Right forelimb (tissue), 1 donor: ENCODE data around the gene SNX14.

Source experiments
- DNase-seq: peaks from one replicate; pipeline ENCODE4 v3.0.0-alpha.2; 2018

SNX14 gene

GRCh38 chr6:85498596-85499258 is 94.9 kb downstream of the SNX14 start:
- DNase-seq, result no peak

- DNase-seq, result no peak
These were observed 96.8 kb downstream of the SNX14 start for GRCh38 chr6:85496856-85497255.

DNA sequence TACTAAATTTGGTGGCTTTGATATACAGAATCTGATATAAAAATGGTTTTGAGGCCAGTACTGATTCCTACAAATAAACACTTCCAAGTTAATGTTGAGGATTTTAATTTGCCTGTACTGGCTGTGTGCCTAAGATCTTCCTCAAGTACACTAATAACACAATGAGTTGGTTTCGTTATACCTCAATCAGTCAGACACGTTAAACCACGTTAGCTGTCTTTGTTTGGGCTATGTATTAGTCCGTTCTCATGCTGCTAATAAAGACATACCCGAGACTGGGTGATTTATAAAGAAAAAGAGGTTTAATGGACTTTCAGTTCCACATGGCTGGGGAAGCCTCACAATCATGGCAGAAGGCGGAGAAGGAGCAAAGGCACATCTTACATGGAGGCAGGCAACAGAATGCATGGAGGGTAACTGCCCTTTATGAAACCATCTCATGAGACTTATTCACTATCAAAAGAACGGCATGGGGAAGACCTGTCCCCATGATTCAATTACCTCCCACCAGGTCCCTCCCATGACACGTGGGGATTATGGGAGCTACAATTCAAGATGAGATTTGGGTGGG is 97.6 kb downstream of the SNX14 start:
- DNase-seq, result no peak

DNA sequence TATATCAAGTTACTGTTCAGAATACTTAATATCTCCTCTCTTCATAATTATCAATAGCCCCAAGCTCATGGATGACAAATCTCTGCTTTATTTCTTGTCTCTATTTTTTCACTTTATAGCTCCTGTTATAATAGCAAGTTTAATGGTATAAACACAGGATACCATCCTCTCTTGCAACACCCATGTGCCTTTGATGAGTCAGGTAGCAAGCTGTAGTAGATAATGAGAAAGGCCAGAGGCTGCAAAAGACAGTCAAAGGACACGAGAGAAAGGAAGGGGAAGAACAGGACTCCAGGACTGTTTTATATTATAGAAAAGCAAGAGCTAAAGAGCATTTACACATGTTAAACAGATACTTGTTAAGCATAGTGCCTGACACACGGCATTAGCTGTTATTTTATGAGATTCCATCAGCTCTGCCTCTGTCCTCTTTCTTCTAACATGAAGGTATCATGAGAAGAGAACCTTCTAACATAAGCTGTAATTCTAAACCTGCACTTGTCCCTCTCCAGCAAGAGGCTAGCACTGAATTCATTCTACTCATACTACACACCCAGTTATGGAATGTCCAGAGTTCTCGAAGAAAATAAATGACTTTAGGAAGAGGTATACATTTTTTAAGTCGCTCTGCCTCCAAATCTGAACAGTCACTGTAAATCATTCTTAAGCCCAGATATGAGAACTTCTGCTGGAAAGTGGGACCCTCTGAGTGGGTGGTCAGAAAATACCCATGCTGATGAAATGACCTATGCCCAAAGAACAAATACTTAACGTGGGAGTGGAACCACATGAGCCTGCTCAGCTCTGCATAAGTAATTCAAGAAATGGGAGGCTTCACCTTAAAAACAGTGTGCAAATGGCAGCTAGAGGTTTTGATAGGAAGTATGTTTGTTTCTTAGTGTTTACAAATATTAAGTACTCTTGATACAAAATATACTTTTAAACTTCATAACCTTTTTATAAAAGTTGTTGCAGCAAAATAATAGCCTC is 98.8 kb downstream of the SNX14 start:
- DNase-seq, result no peak

DNA sequence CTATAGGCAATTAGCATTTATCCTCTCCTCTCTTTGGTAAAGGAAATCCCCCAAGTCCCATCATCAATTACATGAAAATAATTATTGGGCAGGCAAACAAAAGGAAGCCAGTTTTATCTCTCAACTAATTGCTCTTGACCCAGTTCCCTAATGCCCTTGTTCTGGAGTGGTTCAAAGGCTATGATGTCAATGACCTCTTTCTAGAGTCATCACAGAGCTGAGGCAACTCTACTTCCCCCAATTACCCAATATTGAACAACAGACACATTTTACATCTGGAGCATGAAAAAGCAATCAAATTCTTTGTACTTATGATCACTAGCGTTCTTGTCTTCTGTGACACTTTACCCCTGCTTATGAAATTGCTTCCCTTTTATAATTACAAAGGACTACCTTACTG is 100.3 kb downstream of the SNX14 start:
- no peak for DNase-seq

DNA sequence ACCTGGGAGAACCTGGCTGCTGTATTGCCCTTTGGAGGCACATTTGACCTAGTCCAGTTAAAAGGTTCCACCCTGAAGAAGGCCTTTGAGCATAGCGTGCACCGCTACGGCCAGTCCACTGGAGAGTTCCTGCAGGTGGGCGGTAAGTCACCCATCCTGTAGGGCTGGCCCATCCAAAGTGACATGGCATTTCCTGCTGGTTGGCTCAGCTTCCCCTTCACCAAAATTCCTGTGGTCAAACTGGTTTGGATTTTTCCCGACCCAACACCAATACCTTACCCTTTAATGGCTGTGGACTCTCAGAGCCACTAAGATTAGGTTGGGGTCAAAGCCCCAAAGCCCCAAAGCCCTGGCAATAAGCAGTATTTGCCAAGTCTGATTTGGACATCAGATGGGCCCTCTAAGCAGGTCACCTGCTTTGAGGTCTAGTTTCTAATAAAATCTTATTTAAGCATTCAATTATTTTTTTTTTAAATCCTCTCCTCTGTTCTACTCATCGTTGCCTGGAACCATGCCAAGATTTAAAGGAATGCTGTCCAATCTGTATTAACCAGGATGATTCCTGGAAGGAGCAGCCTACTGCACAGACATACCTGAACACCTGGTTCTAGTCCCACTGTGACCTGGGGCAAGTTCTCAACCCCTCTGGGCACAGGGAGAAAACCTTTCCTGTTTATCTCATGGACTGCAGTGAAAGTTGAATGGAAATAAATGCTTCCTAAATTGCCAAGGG is 103.0 kb downstream of the SNX14 start:
- no peak for DNase-seq

- no peak for DNase-seq
These were observed 108.7 kb downstream of the SNX14 start for GRCh38 chr6:85484948-85485347.

- DNase-seq, result no peak
These were observed 109.8 kb downstream of the SNX14 start for GRCh38 chr6:85483846-85484245.

DNA sequence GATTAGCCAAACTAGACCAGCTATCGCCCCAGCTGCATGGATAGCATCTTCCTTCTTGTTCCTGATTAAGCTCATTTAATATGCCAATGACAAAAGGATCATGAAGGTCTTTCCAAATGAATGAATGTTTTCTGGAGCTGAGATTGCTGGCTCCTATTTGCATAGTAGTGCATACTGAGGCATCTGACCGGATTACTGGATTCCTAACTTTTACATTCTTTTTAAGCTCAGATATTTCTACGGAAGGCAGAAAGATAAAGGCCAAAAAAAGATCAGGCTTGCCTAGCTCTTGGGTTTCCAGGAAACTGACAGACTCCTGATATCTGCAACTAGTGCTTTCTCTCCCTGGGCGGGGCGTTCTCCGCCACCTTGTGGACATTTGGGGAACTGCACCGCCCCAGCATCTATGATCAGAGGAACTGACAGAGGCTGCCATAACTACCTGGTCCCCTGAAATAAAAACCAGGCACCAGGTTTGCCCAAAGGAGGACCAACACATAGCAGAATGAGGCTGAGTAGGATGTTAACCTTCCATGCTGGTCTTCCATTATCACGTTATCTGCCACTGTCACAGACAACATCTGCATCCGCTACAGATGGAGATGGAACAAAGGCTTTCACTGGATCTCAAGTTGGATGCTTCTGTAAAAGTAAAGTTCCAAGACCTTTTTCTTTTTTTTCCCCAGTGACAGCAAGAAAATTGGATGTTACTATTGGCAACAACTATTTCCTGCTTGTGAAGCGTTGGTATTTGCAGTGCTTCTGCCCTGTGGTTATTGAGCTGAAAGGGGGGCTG is 110.6 kb downstream of the SNX14 start:
- peak; percentile 89 for DNase-seq

DNA sequence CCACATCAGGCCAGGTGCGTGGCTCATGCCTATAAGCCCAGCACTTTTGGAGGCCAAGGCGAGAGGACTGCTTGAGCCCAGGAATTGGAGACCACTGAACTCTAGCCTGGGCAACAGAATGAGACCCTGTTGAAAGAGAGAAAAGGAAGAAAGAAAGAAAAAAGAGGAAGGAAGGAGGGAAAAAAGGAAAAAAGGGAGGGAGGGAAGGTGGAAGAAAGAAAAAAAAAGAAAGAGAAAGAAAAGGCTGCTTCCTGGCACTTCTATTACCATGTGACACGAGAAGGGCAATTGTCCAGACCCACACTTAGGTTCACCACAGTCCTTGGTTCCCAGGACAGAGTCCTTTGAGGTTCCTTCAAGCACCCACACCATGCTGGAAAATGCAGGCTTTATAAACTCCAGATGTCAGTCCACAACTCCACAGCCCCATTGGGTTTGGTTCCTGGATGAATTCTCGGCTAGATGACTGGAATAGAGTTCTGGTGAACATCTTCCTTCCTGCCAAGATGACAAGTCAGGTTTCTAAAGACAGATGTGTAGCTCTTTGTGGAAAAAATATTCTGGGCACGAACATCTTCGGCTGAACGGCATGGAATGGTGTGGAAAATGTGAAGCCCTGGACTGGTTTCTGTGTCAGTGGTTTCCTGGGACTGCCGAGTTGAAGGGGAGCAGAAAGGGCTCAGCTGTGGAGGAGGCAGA is 111.3 kb downstream of the SNX14 start:
- DNase-seq, result no peak

DNA sequence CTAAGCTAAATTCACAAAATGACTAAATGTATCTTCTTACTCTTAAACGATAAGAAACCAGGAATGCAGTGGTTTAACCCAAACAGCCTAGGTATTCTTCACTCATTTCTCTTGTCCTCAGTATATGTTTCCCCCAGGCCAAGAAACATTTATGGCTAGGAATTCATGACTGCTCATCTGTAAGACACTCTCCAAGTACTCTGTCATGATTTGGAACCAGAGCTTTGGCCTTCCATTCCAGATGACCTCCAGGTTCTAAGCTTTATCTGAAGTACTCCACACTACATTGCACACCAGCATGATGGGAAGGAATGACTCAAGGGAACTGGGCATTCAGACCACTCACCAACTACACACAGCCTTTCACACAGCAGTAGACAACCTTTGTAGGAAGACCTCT is 114.5 kb downstream of the SNX14 start:
- DNase-seq, result no peak

GRCh38 chr6:85476532-85476931 is 117.1 kb downstream of the SNX14 start:
- DNase-seq, result no peak

DNA sequence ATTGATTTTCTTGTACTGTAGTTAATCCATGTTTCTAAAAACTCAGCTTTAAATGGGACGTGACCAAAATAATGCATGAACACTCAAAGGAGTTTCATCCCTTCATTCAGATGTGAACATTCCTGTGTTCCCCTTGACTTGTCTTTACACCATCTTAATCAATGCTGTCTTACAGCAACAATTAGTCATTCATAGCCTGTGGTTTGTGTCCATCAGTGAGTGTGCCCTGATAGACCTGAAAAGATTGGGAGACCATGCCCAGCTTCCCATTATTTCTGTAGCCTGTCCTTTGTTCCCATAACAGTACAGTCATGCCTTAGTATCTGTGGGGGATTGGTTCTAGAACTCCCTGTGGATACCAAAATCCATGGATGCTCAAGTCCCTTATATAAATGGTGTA is 119.9 kb downstream of the SNX14 start:
- DNase-seq, result no peak

DNA sequence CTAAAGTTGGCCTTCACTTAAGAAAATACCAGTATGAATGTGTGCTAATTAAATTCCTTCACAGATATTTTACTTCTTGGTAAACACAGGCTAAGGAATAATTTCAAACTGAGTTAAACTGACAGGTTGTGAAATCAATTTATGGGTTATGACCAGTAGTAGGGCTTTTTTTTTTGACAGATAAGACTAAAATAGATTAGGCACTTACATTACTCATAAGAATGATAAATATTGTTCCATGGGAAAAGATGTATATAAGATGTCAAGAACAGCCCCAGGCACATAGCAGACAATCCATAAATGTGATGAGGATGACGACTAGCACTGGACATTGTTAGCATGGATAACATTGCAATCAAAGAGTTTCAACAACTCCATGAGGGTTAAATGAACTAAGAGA is 120.9 kb downstream of the SNX14 start:
- no peak for DNase-seq

DNA sequence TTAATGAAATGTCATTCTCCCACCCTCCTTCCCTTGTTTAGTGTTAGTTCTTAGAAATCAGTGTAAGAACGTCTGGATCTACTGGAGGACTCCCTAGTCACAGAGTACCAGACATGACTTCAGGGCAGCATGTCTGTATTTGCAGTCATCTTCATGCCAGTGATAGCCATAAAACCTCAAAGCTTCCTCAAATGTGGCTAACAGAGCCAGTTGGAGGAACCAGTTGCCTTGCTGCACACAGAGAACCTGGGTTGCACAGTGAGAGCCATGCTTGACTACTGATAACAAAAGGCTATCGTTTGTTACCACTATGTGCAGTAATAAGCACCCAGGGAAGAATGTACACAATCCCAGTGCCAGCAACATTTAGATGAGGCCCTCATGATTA is 123.6 kb downstream of the SNX14 start:
- DNase-seq, result no peak

DNA sequence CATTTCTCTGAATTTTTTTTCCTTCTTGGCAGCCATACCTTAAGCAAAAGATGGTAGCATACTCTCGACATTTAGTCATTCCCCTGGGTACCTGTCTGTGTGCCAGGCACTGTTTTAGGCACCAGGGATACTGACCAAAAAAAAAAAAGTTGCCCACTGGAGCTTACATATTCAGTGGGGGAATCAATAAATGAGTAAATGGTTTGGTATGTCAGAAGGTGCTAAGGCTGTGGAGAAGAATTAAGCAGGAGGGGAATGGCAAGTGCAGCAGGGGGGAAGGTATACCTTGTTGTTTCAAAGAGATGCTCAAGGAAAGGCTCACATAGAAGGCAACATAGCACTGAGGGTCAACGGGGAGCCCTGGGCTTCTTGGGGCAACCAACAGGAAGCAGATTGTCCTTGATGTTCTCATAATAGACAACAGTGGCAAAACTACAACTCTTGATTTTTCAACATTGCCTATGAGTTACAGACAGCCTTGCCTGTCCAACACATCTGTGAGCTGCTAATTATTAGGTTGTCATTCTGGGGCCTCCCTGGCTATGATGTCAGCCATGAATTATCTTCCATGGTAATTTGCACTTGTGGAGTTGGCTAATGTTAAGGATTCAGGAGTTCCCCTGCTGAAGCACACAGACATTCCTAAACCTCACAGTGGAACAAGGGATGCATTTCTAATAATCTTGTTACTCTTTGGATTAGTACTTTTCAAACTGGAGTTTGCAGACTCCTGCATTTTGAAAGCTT is 124.2 kb downstream of the SNX14 start:
- no peak for DNase-seq

- no peak for DNase-seq
These were observed 125.3 kb downstream of the SNX14 start for GRCh38 chr6:85468326-85468725.

- DNase-seq, result no peak
These were observed 127.9 kb downstream of the SNX14 start for GRCh38 chr6:85465762-85466161.

GRCh38 chr6:85464722-85465150 is 128.9 kb downstream of the SNX14 start:
- no peak for DNase-seq

DNA sequence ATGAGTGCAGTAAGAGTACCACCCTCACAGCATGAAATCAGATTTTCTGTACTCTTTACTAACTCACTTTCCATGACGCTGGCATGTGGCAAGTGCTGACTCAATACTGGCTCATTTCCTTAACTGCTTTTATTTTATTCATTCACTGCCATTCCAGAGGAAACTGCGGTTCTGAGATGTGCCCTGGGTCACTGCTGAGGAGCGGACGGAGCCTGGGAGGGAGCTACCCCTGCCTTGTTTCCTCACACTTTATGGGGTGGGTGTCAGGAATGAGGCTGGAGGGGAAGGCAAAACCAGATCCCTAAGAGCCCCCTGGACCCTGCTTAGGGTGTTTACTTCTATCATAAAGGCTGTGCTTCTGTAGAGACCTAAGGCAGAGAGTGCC is 129.4 kb downstream of the SNX14 start:
- DNase-seq, result peak; percentile 60
